Gastroesophageal sphincter (tissue), 3 donors: Measurements from ENCODE around the gene PHF19.

Experiments
- CTCF ChIP-seq, 4 experiments: fragments of 200-600 bp in 2 of 4; fragments of 450-650 bp in 2 of 4; sonication (generic) in 1 of 4; IDR thresholded peaks; one replicate each; pipeline ENCODE4 v1.5.1; 2017 to 2019; ENCODE audit warnings: antibody characterized with exemption in 4 of 4, mild to moderate bottlenecking in 2 of 4, moderate library complexity in 2 of 4
- EP300 ChIP-seq: sonication (generic); formaldehyde crosslinking; IDR thresholded peaks from one replicate; pipeline ENCODE4 v1.6.1; 2017; ENCODE audit warnings: antibody characterized with exemption, mild to moderate bottlenecking
- POLR2A ChIP-seq, 2 donors: fragments of 450-650 bp; IDR thresholded peaks; one replicate each; pipeline ENCODE4 v1.6.1; 2017; ENCODE audit warnings: antibody characterized with exemption in 2 of 2, mild to moderate bottlenecking in 2 of 2, moderate library complexity in 1 of 2
- POLR2AphosphoS5 ChIP-seq: sonication (generic); formaldehyde crosslinking; IDR thresholded peaks from one replicate; pipeline ENCODE4 v1.6.1; 2017; ENCODE audit warnings: antibody characterized with exemption

GRCh38 chr9:120853198-120853597 is 23.8 kb downstream of the PHF19 start:
- TF ChIP-seq CTCF (IDR thresholded peaks at IDR 0.05) (no peak), EP300 (no peak), POLR2A (IDR thresholded peaks at IDR 0.05) (no peak), POLR2AphosphoS5 (no peak)
